GM18858 (cell line): ENCODE results near the gene CREG1.

Experiments used
- ATAC-seq: cut with Tn5 transposase; IDR thresholded peaks from one replicate; pipeline ENCODE4 v1.9.1; 2021; ENCODE audit not compliant: unreplicated experiment

The CREG1 gene

DNA sequence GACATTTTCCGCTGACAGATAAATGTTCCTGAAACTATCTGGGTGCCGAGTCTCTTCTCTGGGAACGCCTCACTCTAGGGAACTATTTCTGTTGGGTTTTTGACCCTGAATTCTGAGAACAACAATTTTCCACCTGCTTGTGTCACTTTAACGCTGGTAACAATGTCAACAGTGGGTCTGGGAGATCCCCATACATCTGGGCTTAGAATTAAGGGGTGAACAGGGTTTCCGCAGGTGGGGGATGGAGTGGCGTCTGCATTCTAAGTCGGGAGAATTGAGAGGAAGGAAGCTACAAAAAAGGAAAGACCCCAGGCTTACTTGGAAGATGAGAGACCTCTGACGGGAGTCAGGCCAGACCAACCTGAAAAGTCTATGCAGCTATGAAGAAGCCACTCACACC lies 44.0 kb downstream of the CREG1 start:
- no peak for ATAC-seq

DNA sequence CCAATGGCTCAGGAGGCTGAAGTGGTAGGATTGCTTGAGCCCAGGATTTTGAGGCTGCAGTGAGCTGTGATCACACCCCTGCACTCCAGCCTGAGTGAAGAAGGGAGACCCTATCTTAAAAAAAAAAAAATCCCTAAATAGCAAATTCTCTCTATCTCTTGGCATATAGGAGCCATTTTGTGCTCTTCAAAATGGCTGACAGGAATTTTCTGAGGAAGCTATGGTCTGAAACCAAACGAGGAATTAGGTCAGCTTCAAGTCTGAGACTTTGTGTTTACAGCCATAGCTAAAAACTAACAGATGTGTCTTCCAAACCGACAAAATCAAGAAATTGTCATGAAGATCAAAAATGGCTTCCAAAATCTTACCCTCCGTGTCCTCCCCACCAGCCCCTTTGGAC lies 45.8 kb downstream of the CREG1 start:
- no peak for ATAC-seq

DNA sequence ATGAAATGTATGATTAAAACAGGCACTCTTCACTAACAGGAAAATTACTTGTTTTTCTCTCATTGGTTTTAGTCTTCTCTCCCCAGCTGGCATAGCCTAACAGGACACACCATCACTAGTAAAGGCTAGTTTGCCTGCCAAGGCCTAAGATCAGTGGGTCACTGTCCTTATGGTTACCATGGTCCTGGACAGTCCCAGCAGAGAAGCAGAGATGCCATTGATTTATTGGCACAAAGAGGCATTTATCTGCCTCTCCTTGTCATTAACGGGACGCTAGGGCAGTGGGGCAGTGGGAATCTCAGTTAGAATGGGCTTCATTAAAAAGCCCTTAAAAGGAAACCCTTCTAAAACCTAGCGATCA lies 49.1 kb downstream of the CREG1 start:
- no peak for ATAC-seq

DNA sequence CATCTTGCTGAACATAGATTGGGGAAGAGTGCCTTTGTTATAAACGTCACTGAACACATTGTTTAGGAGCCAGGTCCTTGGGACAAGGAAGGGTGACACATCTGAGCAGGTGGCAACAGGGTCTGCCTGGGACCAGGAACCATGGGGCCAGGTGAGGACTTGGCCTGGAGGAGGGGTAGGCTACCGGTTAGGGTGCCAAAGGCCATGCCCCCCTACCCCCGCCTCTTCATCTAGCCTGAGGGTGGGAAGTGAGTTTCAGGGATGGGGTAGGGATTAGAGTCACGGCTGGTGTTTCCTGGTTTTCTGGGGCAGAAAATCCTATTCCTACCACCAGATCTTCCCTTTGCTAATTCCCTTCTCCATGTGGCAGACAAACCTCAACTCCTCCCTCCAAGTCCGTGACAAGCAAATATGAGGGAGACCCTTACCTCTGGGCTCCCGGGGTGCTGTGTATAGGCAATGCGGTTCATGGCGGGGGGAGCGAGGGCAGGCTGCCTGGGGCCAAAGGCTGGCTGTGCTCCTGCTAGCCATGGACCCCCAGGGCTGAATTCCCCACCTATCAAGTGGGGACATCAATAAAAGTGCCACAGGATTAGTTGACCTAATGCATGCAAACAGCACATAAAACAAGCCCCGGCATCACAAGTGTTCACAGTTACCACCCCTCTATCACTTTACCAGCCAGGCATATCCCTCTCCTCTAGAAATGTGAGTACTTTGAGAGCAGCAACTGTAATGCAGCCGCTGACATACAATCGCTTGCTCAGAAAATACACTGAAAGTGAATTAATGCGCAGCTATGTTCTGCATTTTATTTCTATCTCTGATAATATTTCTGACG lies 49.7 kb downstream of the CREG1 start:
- no peak for ATAC-seq

DNA sequence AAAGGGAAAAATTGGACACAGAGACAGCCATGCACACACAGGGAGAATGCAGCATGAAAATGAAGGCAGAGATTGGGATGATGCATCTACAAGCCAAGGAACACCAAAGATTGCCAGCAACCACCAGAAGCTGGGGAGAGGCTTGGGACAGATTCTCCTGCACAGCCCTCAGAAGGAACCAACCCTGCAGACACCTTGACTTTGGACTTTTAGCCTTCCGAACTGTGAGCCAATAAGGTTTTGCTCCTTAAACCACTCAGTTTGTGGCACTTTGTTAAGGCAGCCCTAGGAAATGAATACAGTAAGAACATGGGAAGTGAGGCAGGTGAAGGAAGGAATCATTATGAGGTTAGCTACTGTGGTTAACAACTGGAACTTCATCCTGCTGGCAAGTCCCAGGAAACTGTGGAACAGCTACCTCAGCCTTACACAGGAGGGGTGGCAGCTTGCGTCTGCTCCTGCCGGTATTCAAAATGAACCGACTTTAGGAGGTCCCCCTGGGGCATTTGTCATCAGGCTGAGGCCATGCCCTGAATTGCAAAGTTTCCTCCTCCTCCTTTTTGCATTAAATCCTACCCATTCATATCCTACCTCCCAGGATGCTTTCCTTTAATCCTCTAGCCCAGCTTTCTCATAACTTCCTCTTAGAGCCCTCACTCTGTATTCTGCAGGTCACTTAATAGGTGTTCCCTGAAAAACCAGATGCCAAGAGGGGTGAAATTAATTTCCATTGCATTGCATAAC lies 50.7 kb downstream of the CREG1 start:
- ATAC-seq: no peak

DNA sequence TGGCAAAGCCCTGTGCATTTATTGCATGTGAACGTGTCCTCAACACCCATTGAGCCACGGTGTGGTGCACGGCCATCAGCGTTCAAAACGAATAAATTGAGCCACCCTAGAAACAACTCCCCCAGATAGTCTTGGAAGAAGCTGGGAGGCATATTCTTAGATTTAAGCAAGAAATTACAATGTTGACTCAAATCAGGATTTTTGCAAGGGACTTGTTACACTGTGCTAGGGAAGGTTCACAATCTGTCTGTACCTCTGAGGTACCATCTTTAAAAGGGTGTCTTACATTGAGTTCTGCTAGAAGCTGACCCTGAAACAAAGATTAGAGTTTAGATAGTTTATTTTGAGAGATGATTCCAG lies 51.4 kb downstream of the CREG1 start:
- ATAC-seq: no peak

DNA sequence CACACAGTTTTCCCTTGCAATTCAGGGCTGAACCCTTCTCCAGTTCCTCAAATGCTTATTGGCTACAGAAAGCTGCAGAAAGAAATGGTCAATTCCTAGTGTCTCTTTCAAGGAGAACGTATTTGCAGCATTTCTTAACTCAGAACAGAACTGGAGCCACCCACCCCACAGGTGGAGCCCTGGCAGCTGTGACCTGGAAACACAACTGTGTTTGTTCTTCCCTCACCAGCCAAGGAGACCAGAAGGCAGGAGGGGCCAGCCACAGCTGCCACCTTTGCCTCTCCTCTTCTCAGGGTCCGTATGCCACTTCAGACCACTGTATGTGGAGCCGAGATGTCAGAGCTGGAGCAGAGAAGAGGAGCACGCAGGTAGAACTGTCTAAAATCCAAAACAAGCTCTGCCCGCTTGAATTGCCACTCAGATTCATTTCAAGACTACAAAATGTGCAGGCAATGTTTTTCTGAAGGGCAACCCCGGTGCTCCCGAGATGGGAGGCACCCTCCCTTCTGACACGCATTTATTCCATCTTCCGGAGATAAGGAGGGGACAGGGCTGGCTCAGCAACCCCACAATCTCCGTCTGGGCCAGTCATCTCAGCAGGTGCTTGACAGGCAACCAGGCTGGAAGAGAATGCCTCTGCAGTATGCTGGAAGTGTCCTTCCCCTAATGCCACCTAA lies 51.9 kb downstream of the CREG1 start:
- ATAC-seq: no peak

DNA sequence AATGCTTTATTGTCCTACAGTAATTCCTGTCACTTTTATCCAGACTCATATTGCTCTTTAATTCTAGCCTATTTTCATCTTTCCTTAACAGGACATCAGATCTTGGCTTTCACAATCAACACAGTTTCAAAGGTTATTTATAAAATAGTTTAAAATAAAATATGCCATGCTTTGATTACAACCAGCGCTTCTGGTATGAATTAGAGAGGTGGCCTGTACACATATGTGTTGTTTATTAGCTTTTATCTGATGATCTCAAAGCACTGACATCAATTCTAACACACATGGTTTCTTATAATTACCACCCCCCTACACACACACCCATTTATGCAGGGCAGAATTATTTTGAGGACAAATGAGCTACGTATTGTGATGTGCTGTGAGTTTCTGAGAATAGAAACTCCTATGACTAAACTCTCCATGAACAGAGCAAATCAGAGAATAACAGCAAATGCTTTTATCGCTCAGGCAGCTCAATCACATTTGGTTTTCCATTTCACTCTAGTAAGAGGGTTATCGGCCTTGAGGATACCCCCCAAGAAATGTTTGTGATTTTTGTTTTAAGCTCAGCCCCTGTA lies 53.2 kb downstream of the CREG1 start:
- ATAC-seq: no peak

DNA sequence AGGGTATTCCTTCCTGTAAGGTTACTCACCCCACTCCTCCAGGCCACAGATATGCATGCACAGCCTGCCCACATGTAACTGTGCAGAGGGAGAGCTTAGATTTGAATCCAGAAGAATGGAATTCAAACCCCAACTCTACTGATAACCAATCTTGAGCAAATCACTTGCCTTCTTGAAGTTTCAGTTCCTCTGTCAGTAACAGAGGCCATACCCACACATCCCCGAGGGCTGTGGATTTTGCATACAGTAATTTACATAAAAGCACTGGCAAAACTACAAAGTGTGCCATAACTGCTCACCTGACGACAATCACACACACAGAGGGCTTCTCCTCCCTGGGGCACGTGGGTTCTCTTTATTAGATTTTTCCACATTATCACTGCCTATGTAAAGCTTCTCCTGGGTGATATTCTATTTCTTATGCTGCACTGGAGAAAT lies 53.9 kb downstream of the CREG1 start:
- peak; percentile 98 for ATAC-seq

DNA sequence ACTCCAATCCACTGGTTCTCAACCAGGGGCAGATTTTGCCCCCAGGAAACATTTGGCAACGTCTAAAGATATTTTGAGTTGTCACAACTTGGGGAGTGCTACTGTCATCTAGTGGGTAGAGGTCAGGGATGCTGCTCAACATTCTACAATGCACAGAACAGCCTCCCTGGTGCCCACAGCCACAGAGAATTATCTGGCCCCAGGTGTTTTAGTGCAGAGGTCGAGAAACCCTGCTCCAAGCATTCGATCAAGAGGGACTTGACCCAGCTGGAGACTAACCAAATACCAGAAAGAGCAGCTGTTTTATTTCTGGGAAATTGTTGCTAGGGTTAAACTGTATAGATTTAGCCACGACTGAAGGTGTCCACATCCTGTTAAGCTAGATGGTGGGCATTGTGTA lies 54.5 kb downstream of the CREG1 start:
- ATAC-seq: no peak

DNA sequence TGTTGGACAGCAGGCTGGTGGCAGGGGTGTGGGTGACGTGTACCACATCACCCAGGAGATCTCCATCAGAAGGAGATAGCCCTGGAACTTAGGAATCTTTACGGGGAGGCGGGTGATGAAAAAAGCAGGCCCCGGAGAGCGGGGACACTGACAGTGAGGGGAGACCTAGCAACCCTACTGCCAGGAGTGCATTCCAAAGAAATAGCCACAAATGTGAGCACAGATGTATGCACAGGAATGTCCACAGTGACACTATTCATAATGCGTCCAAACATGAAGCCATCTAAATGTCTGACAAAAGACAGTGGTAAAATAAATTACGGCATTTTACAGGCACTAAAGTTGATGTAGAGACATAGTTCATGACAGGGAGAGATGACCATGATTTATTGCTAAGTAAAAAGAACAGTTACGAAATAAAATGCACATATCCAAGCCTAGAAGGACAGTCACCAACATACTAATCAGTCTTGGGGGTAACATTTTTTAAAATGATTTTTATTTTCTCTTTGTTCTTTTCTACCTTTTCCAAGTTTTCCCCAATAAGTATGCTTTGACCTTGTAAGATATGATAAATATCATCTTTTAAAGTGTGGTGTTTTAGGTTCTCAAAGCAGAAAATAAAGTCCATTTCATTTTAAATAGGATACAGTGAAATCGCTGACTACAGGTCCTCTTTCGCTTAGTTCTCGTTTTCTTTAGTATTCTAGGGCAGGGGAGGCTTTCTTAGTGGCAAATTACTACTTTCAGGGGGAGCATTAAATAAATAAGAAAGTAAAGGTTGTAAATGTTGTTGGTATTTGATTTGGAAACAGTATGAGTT lies 56.6 kb downstream of the CREG1 start:
- ATAC-seq: no peak

DNA sequence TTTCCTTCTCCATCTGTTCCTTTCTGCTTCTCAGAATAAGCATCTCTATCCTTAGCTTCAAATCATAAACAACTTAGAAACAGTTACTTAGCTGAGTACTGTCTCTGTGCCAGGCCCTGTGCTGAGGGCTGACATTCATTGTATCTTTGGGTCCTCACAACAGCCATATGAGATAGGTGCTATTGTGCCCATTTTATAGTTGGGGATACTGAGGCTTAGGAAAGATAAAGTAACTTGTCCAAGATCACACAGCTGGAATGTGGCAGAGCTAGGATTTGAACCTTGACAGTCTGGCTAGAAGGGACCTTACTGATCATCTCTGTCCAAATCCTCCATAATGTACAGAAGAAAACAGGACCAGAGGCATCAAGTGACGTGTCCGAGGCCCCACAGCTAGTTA lies 60.2 kb downstream of the CREG1 start:
- ATAC-seq: no peak

DNA sequence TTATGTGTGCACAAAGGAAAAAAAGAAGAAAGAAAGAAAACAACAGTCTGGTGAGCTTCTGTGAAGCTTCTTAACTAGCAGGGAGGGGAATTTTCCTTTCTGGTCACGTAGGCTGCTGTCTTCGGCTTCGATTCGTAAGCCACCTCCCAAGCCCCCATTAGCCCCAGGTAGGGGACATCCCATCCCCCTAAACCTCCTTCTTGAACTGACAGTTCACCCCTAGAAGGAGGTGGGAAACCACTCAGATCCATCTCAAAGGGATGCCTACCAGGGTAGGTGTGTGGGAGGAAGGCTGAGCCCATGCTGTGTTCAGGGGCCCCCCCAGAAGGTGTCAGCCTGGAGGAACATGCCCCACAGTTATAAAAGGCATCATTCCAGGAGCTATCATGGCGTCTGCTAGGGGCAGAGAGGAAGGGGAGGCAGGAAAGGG lies 61.1 kb downstream of the CREG1 start:
- ATAC-seq: no peak

DNA sequence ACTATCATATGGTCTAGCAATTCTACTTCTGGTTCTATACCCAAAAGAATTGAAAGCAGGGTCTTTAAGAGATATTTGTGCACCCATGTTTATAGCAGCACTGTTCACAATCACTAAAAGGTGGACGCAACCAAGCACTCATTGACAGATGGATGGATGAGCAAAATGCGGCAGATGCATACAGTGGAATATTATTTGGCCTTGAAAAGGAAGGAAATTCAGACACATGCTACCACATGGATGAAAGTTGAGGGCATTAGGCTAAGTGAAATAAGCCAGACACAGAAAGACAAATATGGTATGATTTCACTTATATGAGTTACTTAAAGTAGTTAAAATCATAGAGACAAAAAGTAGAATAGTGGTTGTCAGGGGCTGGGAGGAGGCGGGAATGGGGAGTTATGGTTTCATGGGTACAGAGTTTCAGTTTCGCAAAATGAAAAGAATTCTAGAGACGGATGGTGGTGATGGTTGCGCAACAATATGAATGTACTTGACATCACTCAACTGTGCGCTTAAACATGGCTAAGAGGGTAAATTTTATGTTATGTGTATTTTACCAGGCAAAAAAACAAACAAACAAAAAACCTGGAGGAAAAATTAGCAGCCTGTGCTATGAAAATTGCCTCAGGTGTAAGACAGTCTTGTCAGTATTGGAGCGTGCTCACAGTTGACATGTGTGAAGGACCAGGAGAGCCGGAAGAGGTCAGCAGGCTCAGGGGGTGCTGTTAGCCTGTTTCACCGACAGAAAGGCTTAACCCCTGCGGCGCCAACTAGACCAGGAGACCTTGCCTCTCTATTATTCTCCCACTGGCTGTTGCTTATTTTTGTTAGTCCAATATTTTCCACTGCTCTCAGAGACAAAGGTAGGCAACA lies 61.7 kb downstream of the CREG1 start:
- no peak for ATAC-seq
